HG03575 (cell line): ENCODE measurements around the gene LRRC73.
"Not testable (repeated sequence)": the region's sequence is repeated elsewhere in the genome, so short reads cannot be mapped to it uniquely, and the experiment has no call there.

ENCODE experiments used
- ATAC-seq: cut with Tn5 transposase; IDR thresholded peaks from one replicate; pipeline ENCODE4 v1.9.1; 2021; ENCODE audit not compliant: unreplicated experiment, insufficient number of reproducible peaks, low FRiP score; ENCODE audit errors: extremely low read depth

The LRRC73 gene

GRCh38 chr6:43516367-43516696, 6.2 kb upstream of the LRRC73 start:
- no peak for ATAC-seq

DNA sequence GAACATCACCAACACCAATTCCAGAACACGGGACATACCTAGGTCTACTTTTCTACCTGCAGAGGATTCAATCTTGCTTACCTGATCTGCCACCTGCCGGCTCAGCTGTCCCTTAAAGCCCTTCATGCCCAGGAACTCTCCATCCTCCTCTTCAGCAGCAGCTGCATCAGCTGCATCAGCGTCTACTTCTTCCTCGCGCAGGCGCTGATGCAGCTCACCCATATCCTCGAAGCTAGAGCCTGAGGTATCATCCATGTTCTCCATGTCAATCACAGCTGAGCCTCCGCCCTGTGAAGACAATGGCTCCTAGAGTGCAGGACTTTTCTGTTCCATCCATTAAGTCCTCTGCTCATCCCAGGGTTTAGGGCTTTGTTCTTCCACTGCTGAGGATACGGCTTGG, 5.7 kb upstream of the LRRC73 start:
- ATAC-seq, result no peak

DNA sequence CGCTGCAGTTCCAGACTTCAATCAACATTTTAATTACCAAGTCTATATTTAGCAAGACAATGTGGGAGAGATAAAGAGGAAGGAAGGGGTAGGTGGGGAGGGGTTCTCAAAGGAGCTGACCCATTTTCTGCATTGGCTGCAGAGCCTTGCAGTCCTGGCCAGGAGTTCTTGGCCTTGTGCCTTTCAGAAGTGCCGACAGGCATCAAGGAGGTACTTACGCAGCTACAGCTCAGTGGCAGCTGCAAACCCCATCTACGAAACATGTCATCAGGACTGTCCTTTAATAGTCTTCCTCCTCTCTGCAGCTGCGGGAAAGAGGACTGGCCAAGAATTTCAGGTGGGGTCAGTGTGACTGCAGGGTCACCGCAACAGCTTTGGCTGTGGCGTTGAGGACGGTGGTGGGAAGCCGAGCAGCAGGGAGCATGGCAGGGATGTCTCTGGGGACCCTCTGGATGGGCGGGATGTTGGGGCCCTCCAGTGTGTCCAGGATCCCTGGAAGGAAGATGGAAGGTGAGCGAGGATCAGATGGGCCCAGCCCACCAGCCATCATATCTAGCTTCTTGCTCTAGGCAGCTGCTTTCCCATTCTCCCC, 1.8 kb upstream of the LRRC73 start:
- ATAC-seq, result no peak

DNA sequence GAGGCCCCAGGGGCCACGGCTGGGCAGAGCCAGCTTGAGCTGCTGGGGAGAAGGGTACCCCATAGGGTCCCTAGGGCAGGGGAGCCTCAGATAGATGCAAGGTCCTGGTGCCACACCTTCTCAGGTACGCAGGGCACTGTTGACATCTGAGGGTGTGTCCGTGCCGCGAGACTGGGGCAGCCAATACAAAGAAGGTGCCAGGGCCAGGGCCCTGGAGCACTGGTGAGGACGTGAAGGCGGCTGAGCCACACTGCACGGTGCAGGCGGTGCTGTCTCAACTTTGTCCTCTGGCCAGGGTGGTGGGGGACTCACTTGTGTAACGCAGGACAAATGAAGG, 649 bp upstream of the LRRC73 start:
- no peak for ATAC-seq

- ATAC-seq, result no peak
Observed at GRCh38 chr6:43509142-43509983, 783 bp downstream of the LRRC73 start.

DNA sequence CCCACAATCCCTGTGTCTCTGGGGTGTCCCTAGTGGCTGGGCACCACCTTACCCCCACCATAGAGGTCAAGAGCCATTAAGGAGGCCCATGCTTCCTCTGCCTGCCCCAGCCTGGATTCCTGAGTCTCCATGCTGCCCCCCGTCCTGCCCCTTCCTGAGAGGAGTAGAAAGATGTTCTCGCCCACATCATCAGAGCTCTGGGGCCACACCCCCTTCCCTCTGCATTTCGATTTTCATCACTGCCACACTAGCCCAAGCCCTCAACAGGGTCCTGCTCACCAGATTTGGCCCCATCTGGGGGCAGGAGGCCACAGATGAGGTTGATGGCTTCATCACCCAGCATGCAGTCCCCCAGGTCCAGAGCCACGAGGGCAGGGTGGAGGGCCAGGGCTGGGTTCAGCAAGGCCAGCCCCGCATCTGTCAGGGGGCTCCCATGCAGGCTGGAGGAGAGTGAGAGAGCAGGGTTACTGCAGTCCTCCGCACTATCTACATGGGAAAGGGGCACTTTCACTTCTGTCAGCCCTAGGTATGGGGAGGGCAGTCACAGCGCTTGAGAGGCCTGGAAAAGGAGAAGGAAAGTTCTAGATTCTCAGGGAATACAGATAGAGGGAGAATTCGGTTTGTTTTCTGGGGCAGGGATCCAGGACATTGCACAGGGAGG, 1.5 kb downstream of the LRRC73 start:
- ATAC-seq, result no peak

DNA sequence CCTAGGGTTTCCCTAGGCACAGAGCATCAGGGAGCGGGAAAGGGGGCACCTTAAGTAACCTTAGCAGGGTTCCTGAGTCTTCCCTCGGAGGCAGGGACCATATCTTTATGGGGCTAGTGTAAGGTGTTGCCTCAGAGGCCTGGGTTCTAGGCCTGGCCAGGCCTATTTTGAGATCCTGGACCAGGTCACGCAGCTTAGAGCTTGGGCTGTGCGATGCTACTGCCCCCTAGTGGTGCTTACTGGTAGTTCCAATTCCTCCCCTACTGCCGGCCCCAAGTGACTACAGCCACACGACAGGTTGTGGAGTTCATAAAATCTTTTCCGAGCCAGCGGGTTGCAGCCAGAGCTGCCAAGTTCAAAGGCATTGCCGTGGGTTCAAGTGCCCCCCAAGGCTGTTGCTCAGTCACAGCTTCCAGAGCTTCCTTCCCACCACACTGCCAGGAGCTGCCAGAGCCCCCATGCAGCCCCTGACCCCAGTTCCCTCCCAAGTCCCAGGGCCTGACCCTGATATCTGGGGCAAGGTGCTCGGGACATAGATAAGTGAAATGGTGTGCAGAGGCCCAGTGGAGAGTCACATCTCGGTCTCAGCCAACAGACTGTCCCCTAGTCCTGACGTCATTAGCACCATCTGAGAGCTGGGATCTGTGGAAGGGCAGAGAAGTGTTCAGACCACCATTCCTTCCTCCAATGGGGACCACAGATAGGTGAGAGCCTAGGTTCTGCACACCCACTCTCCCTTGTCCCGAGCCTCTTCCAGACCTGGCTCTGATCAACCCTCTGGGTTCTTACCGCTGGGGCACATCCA, 3.3 kb downstream of the LRRC73 start:
- ATAC-seq, result no peak

DNA sequence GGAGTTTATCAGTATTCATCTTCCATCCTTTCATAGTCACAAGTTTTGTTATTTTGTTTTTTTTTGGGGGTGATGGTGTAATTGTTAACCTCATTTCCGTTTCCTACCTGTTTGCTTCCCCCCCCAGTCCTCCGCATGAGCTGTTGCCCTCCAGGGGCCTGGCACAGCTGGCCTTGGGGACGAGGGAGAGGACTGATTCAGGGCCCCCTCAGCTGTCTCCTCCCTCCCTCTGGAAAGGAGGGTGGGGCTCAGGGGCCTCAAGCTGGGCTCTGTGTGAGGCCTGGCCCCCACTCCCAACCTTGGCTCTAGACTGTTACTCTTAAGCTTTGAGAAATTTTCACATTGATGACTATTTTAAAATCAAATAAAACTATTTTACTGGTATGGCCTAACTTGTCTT, 4.0 kb downstream of the LRRC73 start:
- ATAC-seq, result no peak

DNA sequence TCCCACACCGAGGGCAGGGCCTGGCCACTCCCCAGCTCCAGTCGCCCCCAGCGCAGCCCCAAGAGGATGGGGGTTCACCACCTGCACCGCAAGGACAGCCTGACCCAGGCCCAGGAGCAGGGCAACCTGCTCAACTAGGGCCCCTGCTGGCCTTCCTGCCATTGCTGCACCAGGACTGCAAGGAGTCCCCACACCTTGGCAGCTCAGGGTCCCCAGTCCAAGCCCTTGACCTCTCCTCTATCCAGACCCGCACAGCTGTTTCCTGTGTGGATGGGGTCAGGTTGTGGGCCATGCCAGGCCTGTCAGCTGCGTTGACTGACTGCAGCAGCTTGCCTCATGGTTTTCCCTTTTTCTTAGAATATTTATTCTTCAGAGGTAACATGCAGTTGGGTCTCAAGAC, 4.4 kb downstream of the LRRC73 start:
- no peak for ATAC-seq

DNA sequence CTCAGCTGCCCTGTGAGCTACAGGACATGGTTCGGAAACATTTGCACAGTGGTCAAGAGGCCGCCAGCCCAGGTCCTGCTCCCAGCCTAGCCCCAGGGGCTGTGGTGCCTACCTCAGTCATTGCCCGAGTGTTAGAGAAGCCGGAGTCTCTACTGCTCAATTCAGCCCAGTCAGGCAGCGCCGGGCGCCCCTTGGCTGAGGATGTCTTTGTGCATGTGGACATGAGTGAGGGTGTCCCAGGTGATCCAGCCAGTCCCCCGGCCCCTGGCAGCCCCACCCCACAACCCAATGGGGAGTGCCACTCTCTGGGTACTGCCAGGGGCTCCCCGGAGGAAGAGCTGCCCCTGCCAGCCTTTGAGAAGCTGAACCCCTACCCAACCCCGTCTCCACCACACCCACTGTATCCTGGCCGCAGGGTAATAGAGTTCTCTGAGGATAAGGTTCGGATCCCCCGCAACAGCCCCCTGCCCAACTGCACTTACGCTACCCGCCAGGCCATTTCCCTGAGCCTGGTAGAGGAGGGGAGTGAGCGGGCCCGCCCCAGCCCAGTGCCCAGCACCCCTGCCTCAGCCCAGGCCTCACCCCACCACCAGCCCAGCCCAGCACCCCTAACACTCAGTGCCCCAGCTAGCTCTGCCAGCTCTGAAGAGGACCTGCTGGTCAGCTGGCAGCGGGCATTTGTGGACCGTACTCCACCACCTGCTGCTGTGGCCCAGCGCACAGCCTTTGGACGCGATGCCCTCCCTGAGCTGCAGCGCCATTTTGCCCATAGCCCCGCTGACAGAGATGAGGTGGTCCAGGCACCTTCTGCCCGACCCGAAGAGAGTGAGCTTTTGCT, 5.2 kb downstream of the LRRC73 start:
- no peak for ATAC-seq

DNA sequence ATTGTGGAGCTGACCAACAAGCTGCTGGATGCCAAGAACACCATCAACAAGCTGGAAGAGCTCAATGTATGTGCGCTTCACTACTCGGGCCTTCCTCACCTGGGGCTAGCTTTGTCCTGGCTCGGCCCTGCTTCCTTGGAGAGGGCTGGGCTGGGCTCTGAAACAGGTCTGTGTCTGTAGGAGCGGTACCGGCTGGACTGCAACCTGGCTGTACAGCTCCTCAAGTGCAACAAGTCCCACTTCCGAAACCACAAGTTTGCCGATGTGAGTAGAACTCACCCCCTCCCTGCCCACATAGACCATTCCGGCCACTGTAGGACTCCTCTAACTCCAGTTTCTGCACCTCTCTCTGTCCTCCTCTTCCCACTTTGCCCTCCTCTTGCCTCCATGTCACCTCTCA, 6.7 kb downstream of the LRRC73 start:
- no peak for ATAC-seq

GRCh38 chr6:43502666-43503065, 7.5 kb downstream of the LRRC73 start:
- no peak for ATAC-seq

DNA sequence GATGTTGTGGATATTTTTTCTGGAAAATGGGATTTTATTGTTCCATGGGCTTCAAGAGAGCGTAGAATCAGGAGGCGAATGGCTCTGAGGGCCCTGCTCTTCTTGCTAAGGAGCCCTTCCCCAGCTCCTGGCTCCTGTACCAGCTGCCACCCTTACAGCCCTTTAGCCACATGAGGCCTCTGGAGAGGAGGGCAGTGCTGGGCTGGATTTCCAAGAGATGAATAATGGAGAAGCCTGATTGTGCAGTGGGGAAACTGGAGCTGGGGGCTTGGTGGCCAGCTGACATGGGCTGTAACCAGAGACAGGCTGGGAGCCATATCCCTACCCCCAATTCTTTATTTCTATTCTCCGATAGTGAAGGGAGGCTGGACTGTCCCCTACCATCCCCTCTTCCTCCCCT, 9.2 kb downstream of the LRRC73 start:
- no peak for ATAC-seq

- no peak for ATAC-seq
Observed at GRCh38 chr6:43499028-43499815, 10.9 kb downstream of the LRRC73 start.

- ATAC-seq, result not testable (repeated sequence)
Observed at GRCh38 chr6:43498291-43498690, 11.9 kb downstream of the LRRC73 start.

DNA sequence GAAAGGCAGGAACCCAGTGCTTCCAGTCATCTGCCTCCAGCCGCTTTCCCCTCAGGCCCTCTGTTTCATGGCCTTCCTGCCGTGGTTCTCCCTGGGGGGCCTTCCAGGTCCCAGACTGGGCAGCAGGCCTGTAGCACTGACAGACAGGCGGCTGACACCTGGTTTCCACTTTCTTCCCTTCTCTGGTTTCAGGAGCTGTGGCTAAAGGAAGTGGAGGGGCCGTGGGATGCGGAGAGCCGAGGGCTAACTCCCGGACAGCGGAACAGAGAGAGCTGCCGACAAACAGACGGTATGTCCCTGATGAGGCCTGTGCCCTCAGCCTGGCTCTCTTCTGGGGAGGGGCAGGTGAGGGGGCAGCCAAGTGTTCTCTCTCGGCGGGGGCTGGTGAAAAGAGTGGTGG, 12.5 kb downstream of the LRRC73 start:
- no peak for ATAC-seq

DNA sequence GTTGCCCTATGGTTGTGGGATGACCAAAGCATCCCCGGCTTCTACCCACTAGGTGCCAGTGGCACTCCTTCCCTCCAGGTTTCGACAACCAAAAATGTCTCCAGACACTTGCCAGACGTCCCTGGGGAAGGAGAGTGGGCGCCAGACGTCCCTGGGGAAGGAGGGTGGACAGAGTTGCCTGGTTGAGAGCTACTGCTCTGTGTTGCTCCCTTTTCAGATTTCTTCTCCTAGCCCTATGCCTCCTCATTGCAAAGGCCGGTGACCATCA, 13.1 kb downstream of the LRRC73 start:
- no peak for ATAC-seq

DNA sequence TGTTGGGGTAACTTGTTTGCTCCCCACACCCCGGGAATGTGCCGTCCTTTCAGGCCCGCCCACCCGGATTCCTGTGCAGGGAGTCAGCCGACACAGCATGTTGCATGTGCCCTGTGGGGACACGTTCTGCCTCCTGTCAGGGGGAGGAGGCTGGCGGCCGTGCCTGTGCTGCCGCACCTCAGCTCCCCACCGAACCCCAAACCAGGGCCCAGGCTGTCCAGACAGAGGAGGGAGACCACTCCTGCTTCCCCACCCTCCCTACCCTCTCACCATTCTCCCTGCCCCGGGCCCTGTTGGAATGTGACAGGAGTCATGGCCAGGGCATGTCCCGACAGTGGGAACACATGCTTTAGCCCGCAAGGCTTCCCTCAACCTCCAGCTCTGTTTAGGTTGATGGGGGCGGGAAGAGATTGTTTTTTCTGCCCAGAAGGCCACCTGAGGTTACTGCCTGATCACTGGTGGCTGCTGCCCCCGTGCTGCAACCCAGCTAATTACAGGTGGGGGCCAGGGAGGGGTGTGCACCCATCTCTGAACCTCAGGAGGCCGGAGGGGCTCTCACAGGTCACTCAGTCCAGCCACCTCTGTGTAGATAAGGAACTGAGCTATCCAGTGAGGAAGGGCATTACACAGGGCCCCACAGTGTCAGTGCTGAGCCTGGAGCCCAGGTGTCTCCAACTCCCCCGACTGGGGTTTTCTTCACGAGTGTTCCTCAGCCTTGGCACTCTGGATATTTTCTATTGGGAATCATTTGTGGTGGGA, 13.6 kb downstream of the LRRC73 start:
- no peak for ATAC-seq
